IMR-90 (cell line): ENCODE measurements around the gene DTHD1. TPM values are rescaled to one million over a fixed set of nuclear protein-coding genes. Genes with fewer than 3 reads are reported as not detected.

Experiments used
- ATAC-seq: fragments of 200-7000 bp; cut with Tn5 transposase; 2 replicates; pipeline ENCODE4 v1.9.1; 2020; ENCODE audit warnings: low read depth, mild to moderate bottlenecking, moderate library complexity
- BruUV-seq: library from RNA; stranded (reverse); fragments of 400-500 nt; replicated peaks from 2 replicates; lab custom pipeline; 2021; lab: Mats Ljungman, UMichigan
- CTCF ChIA-PET: fragments of 300-600 bp; formaldehyde crosslinking; extraction: SDS; loops from one replicate; lab custom pipeline; 2021; ENCODE audit warnings: antibody characterized with exemption; lab: Yijun Ruan, JAX
- POLR2A ChIA-PET: fragments of 300-600 bp; sonication (Branson Sonifier 250); formaldehyde crosslinking; loops from one replicate; lab custom pipeline; 2022; ENCODE audit warnings: antibody characterized with exemption; ENCODE audit not compliant: unreplicated experiment; lab: Charles Lee
- DNase-seq: peaks from one replicate; pipeline ENCODE4 v3.0.0; 2013
- H2AFZ ChIP-seq: replicated peaks from 2 replicates; pipeline ENCODE3; 2013; ENCODE audit warnings: low read length, mild to moderate bottlenecking; ENCODE audit not compliant: poor library complexity
- H2AK5ac ChIP-seq: 2 replicates; pipeline ENCODE4 v1.6.1; 2013; ENCODE audit warnings: low read depth, low read length, inconsistent platforms
- H2AK9ac ChIP-seq: replicated peaks from 2 replicates; pipeline ENCODE3; 2013; ENCODE audit warnings: mild to moderate bottlenecking, low read depth, low read length, moderate library complexity; ENCODE audit not compliant: poor library complexity
- H2BK120ac ChIP-seq: 2 replicates; pipeline ENCODE4 v1.6.1; 2013; ENCODE audit warnings: low read depth, low read length, inconsistent platforms
- H2BK15ac ChIP-seq: 3 replicates; pipeline ENCODE4 v1.6.1; 2013; ENCODE audit warnings: low read depth, low read length, inconsistent platforms
- H2BK20ac ChIP-seq: 2 replicates; pipeline ENCODE4 v1.6.1; 2013; ENCODE audit warnings: low read depth, mild to moderate bottlenecking, inconsistent platforms, low read length, moderate library complexity
- H2BK5ac ChIP-seq: 2 replicates; pipeline ENCODE4 v1.6.1; 2013; ENCODE audit warnings: mild to moderate bottlenecking, low read depth, low read length, inconsistent platforms; ENCODE audit not compliant: poor library complexity, severe bottlenecking
- H3K14ac ChIP-seq: replicated peaks from 2 replicates; pipeline ENCODE4 v1.6.1; 2013; ENCODE audit warnings: low read depth, low read length, inconsistent platforms
- H3K18ac ChIP-seq: 2 replicates; pipeline ENCODE4 v1.6.1; 2013; ENCODE audit warnings: low read depth, low read length, control low read depth
- H3K23ac ChIP-seq: 2 replicates; pipeline ENCODE4 v1.6.1; 2013; ENCODE audit warnings: low read depth, low read length, inconsistent platforms
- H3K27ac ChIP-seq: 2 replicates; pipeline ENCODE4 v1.5.1; 2013; ENCODE audit warnings: mild to moderate bottlenecking, control low read depth, low read length; ENCODE audit not compliant: insufficient read depth
- H3K27me3 ChIP-seq: 2 replicates; pipeline ENCODE4 v1.6.1; 2013; ENCODE audit warnings: low read length; ENCODE audit not compliant: control insufficient read depth, insufficient read depth
- H3K36me3 ChIP-seq: 2 replicates; pipeline ENCODE4 v1.6.1; 2013; ENCODE audit warnings: low read length, mixed read lengths; ENCODE audit not compliant: control insufficient read depth, insufficient read depth
- H3K4ac ChIP-seq: 2 replicates; pipeline ENCODE4 v1.6.1; 2013; ENCODE audit warnings: low read depth, low read length, inconsistent platforms
- H3K4me1 ChIP-seq: 2 replicates; pipeline ENCODE4 v1.6.1; 2013; ENCODE audit warnings: low read length, mixed read lengths; ENCODE audit not compliant: control insufficient read depth, insufficient read depth
- H3K4me2 ChIP-seq: 2 replicates; pipeline ENCODE4 v1.6.1; 2013; ENCODE audit warnings: low read depth, mild to moderate bottlenecking, control low read depth, low read length, moderate library complexity
- H3K4me3 ChIP-seq: 2 replicates; pipeline ENCODE4 v1.5.1; 2013; ENCODE audit warnings: low read depth, mild to moderate bottlenecking, control low read depth, low read length, moderate library complexity; ENCODE audit not compliant: insufficient read depth
- H3K56ac ChIP-seq: 2 replicates; pipeline ENCODE4 v1.6.1; 2013; ENCODE audit warnings: low read length, inconsistent platforms; ENCODE audit not compliant: insufficient read depth; ENCODE audit errors: extremely low read depth
- H3K79me1 ChIP-seq, 2 experiments: 2 replicates each; pipeline ENCODE4 v1.6.1; 2013; ENCODE audit warnings: low read length in 2 of 2, inconsistent platforms in 1 of 2, low read depth in 1 of 2
- H3K9ac ChIP-seq: 2 replicates; pipeline ENCODE4 v1.6.1; 2013; ENCODE audit warnings: low read depth, low read length, control low read depth
- H3K9me1 ChIP-seq: 2 replicates; pipeline ENCODE4 v1.6.1; 2013; ENCODE audit warnings: low read length, inconsistent platforms; ENCODE audit not compliant: insufficient read depth
- H3K9me3 ChIP-seq: 2 replicates; pipeline ENCODE4 v1.6.1; 2013; ENCODE audit warnings: low read length; ENCODE audit not compliant: control insufficient read depth, insufficient read depth
- H4K20me1 ChIP-seq: 2 replicates; pipeline ENCODE4 v1.6.1; 2013; ENCODE audit warnings: low read length, inconsistent platforms; ENCODE audit not compliant: insufficient read depth
- H4K5ac ChIP-seq: 2 replicates; pipeline ENCODE4 v1.6.1; 2013; ENCODE audit warnings: mild to moderate bottlenecking, low read depth, low read length, control low read depth
- H4K8ac ChIP-seq, 2 experiments: 2 replicates each; pipeline ENCODE4 v1.6.1; 2013; ENCODE audit warnings: low read depth in 2 of 2, low read length in 2 of 2, control low read depth in 1 of 2, inconsistent platforms in 1 of 2
- H4K91ac ChIP-seq: 2 replicates; pipeline ENCODE4 v1.6.1; 2013; ENCODE audit warnings: low read depth, low read length, inconsistent platforms; ENCODE audit not compliant: insufficient read depth
- CHD1 ChIP-seq: IDR thresholded peaks from 2 replicates; pipeline ENCODE4 v1.6.1; 2012; ENCODE audit warnings: low read depth, low read length, improper control_type of control experiment
- ELK1 ChIP-seq: fragments of 150-350 bp; IDR thresholded peaks from 2 replicates; pipeline ENCODE4 v1.6.1; 2016; ENCODE audit warnings: low read depth, mild to moderate bottlenecking, low read length, moderate library complexity, borderline replicate concordance
- FOS ChIP-seq: fragments of 150-350 bp; IDR thresholded peaks from 2 replicates; pipeline ENCODE4 v1.6.1; 2016; ENCODE audit warnings: low read depth, low read length
- POLR2A ChIP-seq: IDR thresholded peaks from 2 replicates; pipeline ENCODE4 v1.6.1; 2012; ENCODE audit warnings: mild to moderate bottlenecking, low read depth, low read length
- RCOR1 ChIP-seq: IDR thresholded peaks from 2 replicates; pipeline ENCODE4 v1.6.1; 2012; ENCODE audit warnings: mild to moderate bottlenecking, low read length, improper control_type of control experiment; ENCODE audit not compliant: insufficient replicate concordance
- WGBS, 2 experiments: methylation state at CpG; one replicate each; pipeline versions ENCODE4 v1.1.5 to v1.1.7; 2013; ENCODE audit warnings: missing lambda C conversion rate in 2 of 2; ENCODE audit not compliant: insufficient read length in 1 of 2; ENCODE audit errors: extremely low coverage in 2 of 2; 5-methylcytosine and 5-hydroxymethylcytosine counted together
- dilution Hi-C: fragments of 300-500 bp; cut with HindIII; formaldehyde crosslinking; loops from one replicate; pipeline ENCODE4 v1.14.3; 2018; ENCODE audit warnings: low sequenced_read_pairs; ENCODE audit not compliant: unreplicated experiment
- in situ Hi-C: fragments of 300-500 bp; cut with MboI; formaldehyde crosslinking; loops from 3 replicates; pipeline ENCODE4 v1.14.3; 2019; ENCODE audit warnings: low sequenced_read_pairs, inconsistent platforms, mixed read lengths
- intact Hi-C: fragments of 100-400 bp; cut with micrococcal nuclease; formaldehyde crosslinking; loops from 2 replicates; pipeline ENCODE4 v1.10.0; 2022
- polyA plus RNA-seq, 3 experiments: library from polyadenylated mRNA; depleted of rRNA; stranded (reverse); fragments of >200 nt; gene quantifications; 2 replicates each; pipeline ENCODE4 v1.2.3, GENCODE V29; 2012; ENCODE audit warnings: low replicate concordance in 1 of 3
- total RNA-seq: library from RNA; depleted of rRNA; stranded (reverse); fragments of >200 nt; gene quantifications from 2 replicates; pipeline ENCODE4 v1.2.3, GENCODE V29; 2012

DTHD1 gene
- total and polyA plus RNA-seq, 2 of the 4 experiments (the other 2 are of a cell fraction): not detected

- H3K9me3 ChIP-seq: peaks cover 1% of the 10 kb centered on the region; the same call in 1 of the 2 replicates
- H3K27ac ChIP-seq: no peak overlapping the region
- H2AFZ ChIP-seq: no peak overlapping the region
- no peaks in the 10 kb centered on the region for H3K9me1 ChIP-seq
- intact Hi-C loops: no loop called here
- DNase-seq (no peak), ATAC-seq (no peak)
- H3K36me3 ChIP-seq: no peaks in the 10 kb centered on the region
- no peak overlapping the region for H2AK5ac ChIP-seq
- no peak overlapping the region for H2AK9ac ChIP-seq
- H3K4ac ChIP-seq: no peak overlapping the region
- H4K5ac ChIP-seq: no peak overlapping the region
- H2BK5ac ChIP-seq: no peak overlapping the region
- H3K56ac ChIP-seq: no peak overlapping the region
- no peak overlapping the region for H2BK15ac ChIP-seq
- no peak overlapping the region for H3K9ac ChIP-seq
- H4K91ac ChIP-seq: no peak overlapping the region
- H2BK20ac ChIP-seq: no peak overlapping the region
- no peak overlapping the region for H3K18ac ChIP-seq
- no peak overlapping the region for H3K14ac ChIP-seq
- no peaks in the 10 kb centered on the region for H3K79me1 ChIP-seq
- CTCF ChIA-PET: no interaction called here
- TF ChIP-seq CHD1: no peak
- TF ChIP-seq ELK1: no peak
- TF ChIP-seq FOS: no peak
- TF ChIP-seq POLR2A: no peak
- no peak for TF ChIP-seq RCOR1
- no peaks in the 10 kb centered on the region for H3K4me1 ChIP-seq
- in situ Hi-C loops: no loop called here
- no peaks in the 10 kb centered on the region for H4K20me1 ChIP-seq
- no peak overlapping the region for H4K8ac ChIP-seq
- dilution Hi-C loops: no loop called here
- no peak overlapping the region for H3K23ac ChIP-seq
- H3K4me3 ChIP-seq: no peak overlapping the region
- no TSS peak for BruUV-seq
- no peak overlapping the region for H2BK120ac ChIP-seq
- no CpG with 5 or more reads among the region's 4 CpGs for WGBS, 2 experiments
- POLR2A ChIA-PET: no interaction called here
- no peak overlapping the region for H3K4me2 ChIP-seq
- no peaks in the 10 kb centered on the region for H3K27me3 ChIP-seq
Observed at GRCh38 chr4:36348403-36348938, 67.1 kb downstream of the DTHD1 start.
